HS-27A (cell line): ENCODE results near the gene SEMA6A.

ENCODE experiments used
- DNase-seq: peaks from one replicate; pipeline ENCODE4 v3.0.0-alpha.2; 2012; ENCODE audit warnings: low read depth, missing footprints

The SEMA6A gene

DNA sequence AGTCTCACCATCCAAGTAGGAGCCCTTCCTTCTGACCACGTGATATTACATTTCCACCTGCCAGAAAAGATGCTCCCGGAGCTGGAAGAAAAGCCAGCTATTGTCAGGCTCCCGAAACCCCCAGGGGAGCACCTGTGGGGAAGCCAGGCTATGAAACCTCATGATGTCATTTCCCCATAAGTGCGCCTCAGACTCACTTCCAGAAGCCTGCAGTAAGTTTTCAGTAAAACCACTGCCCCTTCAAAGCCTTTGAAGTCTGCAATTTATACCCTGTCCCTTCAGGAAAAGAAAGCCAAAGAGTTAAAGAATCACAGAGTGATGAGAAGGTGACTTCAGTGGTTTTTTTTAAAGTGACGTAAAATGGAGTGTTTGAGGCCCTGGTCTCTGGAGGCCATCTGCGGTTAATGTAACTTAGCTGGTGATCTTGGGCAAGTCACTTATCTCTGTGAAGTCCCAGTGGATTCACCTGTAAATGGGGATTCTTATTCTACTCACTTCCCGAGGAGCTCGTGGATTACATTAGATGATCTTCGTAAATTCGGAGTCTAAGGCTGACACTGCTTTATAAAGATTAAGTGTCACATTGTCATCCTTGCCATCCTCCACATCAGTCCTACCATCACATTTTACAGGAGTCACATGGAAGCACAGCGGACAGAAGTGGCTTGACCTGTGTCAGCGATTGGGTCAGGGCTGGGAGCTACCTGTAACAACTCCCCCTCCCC is 2.6 kb upstream of the SEMA6A start:
- DNase-seq, result no peak

DNA sequence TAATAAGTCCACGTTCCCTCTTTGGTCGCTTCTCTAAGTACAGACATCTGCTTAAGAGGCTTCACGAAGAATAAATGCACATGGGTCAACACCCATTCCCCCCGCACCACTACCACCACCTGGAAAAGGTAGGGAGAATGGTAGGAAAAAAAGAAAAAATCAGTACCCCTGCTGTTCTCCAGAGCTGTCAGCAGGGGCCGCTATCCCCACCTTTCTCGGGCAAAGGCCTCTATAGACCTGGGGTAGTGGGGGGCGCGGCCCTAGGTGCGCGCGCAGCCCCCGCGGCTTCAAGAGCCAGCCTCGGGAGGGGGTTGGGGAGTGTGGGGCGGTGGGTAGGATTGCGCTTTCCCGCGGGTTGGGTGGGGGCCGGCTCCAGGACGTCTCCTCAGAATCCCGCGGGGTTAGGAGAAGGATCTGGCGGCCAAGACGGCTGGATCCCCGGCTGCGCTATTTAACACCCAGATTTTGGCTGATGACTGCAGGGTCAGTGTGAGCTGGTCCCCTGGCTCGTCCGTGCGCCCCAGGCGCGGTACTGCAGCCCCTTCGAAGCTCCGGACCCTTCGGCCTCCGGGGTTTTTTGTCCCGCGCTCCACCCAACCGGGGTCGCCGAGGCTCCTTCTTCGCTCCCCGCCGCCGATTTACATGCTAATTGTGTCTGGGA is 1.6 kb upstream of the SEMA6A start:
- no peak for DNase-seq

DNA sequence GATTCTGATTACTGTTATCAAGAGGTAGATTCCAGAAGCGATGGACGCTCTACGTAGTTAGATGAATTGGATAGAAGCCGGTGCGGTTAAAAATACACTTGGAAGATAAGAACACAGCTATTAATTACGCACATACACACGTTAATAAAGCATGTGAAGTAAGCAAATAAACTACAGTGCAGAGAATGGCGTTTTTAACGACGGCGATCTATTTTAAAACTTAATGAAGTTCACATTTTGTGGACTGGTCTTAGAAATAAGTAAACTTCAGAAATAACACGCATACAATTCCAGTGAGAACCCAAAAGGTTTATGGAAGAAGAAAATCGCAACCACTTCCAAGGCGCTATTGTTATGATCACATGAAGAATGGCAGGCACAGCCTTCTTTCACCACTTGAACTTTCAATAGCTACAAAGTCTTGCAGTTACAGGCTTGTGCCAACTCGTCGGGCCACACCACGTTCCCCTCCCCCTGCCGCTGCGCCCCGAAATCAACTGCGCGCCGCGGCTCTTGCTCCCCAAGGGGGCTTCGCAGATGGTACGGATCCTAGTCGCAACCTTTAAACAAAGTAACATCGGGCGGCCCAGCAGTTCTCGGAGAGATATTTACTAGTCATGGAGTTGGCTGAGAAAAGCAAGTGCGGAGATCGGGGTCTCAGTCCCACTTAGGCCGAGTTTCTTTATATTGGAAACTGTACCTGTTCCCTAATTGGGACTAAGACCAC is 866 bp upstream of the SEMA6A start:
- DNase-seq, result no peak

DNA sequence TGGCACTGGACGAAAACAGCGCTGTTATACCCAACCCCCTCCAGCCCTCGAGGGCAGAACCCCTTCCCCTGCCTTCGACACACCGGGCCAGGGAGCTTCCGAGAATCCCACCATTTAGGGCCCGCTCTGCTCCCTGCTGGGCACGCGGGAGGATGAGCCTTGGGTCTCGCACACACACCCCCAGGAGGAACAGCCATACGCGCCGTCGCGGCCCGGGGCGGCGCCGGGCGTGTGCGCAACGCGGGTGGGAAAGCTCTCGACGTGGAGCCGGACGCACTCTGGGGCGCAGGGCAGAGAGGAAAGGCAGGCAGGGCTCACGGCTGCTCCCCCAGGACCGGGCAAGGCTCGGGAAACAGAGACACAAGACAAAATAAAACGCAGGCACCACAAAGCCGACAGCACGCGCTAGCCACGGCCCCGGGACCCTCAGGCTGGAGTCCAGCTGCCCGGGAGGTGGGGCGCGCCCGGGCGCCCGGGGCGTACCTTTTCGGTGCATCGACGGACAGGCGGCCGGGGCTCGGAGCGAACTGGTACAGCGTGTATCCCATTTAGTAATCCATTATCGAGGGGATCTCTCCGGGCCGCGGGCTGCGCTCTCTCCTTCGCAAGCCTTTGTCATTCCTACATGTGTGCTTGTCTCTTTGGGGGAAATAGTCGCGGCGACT is 789 bp downstream of the SEMA6A start:
- DNase-seq, result no peak

DNA sequence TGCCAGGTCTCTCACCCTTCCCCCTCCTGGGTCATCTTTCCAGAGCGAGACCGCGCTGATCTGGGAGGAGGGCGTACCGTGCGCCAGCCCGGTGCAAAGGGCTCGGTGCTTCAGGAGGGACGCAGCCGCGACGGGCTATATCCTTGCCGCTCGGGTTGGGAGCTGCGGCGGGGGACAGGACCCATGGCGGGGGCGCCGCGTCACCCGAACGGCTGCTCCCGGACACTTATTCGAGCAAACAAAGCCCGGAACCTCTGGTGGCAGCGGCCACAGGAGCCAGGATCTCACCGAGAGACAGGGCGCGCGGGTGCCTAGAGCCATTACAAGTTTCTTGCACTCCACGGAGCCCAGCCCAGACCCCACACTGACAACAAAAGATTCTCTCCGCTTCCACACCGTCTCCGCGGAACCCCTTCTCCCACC is 1.3 kb downstream of the SEMA6A start:
- DNase-seq, result no peak

DNA sequence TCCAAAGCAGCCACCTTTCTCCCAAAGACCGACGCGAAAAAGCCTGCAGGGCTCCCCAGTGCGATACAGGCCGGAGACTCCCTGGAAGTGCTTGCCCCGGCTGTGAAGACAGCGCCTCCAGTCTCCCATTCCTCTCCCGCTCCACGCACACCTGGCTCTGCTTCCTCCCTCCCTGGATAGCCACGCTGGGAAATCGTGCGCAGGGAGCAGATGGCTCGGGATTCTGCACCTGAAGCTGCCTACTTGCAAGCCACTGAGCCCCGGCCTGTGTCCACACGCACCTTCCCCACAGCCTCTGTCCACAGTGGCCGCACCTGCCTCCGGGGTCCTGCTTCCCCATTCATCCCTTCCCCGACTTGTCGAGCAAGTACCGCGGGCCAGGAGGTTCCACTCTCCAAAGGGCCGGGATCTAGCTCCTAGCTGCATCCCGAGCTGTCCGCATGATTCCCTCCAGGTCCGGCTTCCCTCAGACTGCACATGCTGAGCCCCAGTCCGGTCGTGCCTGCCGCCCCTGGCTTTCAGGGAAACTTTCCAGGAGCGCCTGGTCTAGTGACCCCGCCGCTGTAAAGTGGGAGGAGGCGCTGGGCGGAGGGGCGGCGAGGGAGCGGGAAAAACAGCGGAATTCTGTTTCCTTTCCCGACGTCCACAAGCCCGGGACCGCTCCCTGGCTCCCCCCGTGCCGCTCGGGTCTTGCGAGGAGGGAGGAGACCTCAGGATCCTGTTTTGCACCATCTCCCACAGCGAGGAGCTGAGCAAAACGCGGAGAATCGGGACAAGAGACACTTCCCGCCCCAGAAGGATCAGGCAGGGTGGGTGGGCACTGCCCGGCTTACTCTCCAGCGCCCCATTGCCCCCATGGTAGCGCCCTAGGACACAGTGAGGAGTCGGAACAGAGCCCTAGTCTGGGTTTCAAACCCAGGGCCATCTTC is 2.0 kb downstream of the SEMA6A start:
- no peak for DNase-seq

DNA sequence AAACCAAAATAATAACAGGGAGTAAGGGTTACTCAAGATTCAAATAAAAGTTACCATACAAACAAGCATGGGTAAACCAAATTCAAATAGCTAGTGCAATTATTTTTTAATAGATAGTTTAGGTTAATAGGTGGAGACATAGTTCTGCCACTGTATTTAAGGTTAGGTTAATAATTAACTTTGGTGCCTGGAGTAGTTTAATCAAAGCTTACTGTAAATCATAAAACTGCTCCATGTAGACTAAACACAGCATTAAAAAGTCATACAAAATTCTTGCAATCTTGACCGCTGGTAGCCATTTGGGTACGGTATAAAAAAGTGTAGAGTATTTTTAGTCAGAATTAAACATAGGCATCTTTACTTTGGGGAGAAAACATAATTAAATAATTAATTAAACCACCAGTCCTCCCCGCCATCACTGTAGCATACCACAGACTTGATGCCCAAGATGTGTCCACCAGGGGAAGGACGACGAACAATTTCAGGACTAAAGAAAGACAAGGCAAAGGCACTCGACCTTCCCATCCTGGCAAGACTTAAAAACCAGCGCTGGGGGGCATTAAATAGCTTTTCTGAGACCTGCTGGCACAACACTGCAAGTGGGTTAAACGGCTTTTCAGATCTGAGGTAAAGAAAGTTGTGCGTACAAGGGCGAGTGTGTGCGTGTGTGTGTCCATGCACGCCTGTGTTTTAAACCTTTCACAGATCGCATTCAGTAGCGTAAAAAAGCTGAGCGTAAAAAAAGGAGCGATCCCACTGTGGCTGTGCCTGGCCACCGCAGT is 2.9 kb downstream of the SEMA6A start:
- no peak for DNase-seq

DNA sequence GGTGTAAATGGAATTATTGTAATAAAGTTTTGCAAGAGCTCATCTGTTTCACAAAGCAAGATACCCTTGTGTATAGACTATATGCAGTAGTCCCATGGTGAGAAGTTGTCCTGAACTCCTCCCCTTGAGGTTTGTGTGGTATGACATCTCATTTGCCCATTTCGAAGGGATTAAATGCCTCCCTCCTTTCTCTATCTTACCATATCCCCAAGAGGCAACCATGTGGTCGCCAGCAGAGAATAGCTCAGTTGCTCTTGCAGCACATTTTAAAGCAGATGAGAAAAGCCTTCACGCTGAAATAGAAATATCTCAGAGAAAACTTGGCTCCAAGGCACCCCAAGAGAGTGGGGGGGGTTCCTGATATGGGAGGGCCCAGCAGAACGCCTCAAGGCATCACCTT is 4.6 kb downstream of the SEMA6A start:
- DNase-seq, result no peak

DNA sequence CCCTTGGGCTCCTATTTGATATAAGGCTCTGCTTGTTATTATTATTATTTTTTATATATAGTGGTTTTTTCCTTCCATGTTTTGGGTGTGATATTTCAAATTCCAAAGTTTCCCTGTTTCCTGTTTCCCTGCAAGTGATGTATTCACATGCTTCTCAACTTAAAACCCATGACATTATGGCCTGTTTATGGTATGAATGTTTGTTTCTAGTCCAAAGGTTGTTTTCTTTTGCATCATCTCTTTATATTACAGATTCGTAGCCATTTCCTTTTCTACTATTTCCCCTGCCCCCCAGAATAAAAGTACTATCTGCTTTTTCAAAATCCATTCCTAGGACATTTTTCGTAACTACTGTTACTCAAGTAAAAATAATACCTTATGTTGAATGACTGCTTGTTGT is 7.5 kb downstream of the SEMA6A start:
- no peak for DNase-seq

DNA sequence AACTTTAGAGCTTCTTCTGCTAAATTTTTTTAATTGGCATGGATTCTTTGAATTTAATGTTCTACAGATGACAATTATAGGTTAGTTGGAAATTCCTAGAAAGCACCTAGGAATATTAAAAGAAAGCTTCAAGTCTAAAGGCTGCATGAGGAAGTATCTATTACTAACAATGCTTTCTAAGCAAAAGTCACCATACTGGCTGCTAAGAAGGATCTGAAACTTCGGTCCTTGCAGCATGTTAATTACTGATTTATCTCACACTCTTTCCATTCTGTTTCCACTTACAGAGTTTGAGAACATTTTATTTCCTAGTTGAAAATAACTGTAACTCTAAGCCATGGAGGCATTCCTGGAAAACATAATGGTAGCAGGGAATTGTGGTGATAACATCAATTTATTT is 8.4 kb downstream of the SEMA6A start:
- no peak for DNase-seq

DNA sequence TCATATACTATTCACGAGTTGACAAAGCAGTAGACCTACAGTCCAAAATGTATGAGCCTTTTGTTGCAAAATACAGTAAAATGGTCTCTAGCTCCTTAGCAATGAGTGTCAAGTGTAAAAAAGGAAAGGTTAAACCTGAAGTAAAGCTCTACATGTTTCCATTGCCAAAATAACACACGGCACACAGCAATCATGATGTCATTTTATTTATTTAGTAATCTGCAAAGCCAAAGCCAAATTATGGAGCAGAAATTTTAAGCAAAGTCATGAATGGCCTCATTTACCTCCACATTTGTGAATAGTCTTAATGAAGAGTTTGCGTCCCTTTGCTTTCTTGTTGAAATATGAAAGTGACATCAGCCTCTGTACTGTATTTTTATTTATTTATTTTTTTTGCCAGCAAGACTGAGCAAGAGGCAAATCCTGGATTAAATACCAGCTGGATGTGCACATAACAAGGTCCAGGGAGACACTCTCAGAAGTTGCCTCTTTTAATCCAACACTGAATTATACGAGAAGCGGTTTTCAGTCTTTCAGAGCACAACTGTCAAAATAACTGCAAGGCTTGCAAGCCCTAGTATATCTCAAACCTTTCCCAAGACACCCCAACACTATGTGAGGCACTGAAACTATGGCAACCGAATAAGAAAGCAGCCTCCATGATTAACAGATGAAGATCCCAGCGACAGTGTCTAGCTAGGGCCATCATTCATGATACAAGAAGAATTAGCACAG is 9.7 kb downstream of the SEMA6A start:
- no peak for DNase-seq

DNA sequence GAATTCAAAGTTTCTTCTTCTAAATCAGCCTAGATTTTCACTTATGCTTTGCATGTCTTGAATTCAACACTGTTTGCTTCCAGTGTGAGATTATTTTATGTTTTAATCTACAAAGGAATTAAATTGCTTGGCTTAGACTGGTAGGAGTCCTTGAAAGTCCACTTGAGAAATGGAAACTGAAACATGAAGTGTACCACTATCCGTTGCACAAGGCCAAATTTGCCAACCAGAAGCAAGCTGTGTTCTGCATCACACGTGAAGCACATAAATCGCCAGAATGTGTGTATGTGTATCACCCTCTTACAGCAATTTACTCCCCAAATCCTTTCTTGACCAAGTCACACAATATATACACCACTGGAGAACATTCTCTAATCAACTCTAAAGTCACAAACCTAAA is 10.3 kb downstream of the SEMA6A start:
- DNase-seq, result no peak

DNA sequence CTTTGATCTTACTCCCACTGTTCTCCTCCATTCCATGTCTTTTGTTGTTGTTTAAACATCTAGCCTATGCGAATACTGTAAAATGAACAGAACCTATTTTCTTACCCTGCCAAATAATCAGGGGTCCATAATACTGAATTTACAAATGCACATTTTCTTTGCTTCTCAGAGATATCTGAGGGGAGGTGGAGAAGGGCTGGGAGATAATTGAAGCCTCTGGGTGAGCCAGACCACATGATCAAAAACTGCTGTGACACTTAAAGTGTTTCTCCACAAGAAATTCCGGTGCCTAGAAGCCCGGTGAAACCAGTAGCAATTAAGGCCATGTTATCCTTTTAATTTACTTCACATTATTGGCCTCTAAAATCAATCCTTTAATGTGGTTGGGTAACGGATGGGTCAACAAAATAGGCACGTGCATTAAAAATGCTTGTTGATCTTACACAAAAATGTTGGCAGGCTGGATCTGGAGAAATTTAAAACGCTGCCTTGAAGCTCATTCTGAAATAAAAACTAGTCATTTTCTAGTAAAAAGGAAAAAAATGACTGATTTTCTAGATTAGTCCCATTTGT is 10.8 kb downstream of the SEMA6A start:
- DNase-seq, result no peak

DNA sequence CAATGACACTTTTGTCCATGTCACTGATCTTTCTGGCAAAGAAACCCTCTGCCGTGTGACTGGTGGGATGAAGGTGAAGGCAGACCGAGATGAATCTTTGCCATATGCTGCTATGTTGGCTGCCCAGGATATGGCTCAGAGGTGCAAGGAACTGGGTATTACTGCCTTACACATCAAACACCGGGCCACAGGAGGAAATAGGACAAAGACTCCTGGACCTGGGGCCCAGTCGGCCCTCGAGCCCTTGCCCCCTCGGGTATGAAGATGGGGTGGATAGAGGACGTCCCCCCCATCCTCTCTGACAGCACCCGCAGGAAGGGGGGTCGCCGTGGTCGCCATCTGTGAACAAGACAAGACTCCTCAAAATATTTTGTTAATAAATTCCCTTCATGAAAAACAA is 12.0 kb downstream of the SEMA6A start:
- DNase-seq, result no peak

DNA sequence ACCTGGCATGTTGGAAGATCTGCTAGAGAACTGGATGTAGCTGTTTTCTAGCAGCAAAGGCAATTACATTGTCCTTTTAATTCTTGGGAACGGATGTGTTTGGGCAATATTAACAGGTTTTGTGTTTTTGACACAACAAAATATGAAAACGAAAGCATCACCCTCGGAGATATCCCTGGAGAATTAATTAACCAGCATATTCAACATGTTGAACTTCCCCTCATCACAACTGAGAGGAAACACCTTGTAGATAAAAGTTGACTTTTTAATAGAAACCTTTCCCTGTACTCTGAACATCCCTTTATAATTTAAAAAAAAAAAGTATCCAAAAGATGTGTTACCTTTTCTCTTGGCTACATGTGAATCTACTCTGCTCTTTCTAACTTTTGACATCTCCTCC is 13.0 kb downstream of the SEMA6A start:
- DNase-seq, result no peak

DNA sequence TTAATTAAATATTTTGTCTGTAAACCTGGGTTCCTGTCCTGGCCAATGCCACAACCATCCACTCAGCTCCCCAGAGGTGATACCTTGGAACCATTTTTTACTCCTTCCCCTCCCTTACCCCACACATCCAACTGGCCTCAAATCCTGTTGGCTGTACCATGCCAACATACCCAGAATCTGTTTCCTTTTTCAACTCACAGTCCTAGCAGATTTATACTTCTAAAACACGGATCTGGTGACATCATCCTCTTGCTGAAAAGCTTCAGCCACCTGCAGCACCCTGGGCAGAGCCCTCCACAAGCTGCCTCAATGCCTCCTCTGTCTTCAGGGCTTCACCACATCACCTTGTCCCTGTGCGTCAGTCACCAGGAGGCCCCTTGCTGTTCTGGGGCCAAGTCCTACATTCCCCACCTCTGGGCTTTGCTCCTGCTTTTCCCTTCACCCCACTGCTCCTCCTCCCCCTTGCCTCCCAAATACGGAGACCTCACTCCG is 14.9 kb downstream of the SEMA6A start:
- no peak for DNase-seq

DNA sequence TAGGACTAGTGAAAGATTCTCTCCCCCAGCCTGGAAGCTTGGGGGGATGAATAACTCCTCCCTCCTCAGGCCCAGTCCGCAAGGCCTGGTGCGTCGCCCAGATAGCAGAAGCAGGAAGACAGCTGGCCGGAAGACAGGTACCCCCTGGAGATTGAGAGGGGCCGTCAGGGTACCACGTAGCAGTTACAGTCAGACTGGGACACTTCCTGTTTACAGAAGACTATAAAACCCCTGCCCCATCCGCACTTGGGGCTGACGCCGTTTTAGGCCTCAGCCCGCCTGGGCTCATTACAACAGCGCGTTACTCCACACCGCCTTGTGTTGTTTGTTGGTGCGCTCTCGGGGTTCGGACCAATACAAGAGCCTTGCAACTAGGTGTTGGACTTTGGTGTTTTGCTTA is 15.4 kb downstream of the SEMA6A start:
- no peak for DNase-seq

DNA sequence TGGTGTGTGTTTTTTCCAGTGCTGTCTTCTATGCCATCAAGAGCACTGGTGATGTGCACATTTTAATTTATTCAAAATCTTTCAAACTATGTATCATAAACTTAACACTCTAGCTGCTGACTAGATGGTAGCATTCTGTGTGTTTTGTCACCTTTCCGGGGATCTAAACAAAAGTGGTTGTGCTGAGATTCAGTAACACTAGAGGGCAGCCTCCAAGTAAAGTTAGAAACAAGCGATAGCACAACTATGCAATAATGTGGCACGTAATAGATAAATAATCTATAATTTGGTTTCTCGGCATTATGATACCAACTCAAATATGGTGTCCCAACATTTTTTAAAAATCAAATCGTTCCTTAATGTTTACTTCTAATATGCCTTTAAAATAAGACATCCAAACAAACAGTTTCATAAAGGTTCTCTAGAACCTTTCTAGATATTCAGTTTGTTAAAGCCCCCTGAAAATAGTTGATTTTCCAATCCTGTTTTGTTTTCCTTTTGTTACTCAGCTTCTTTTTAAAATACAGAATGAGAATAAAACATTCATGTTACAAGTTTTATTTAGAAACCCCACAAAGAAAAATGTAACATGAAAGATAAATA is 16.9 kb downstream of the SEMA6A start:
- DNase-seq, result no peak

DNA sequence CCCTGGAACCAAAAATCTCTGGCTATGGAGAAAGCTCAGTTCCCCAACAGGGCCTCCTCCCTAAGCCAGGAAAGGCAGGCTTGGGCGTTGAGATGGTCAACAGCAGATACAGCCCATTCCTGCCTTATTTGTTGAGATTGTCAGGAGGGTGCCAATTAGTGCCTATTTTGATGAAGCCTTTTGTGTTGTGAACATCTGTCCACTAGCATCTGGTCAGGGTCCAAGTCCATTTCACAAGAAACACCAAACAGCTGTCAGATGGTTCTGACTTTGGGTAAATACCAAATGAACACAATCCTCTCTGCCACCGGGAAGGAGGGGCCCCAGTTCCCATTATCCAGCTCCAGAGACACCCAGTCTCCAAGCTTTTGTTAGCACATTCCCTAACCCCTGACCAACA is 19.9 kb downstream of the SEMA6A start:
- no peak for DNase-seq
